Myocyte (in vitro differentiated cells): ENCODE measurements around the gene G6PC2. TPM values are rescaled to one million over a fixed set of nuclear protein-coding genes. Genes with fewer than 3 reads are reported as not detected.
"Not testable (repeated sequence)": the region's sequence is repeated elsewhere in the genome, so short reads cannot be mapped to it uniquely, and the experiment has no call there.

Experiments
- DNase-seq: peaks from one replicate; pipeline ENCODE4 v3.0.0-alpha.2; 2012; ENCODE audit warnings: low read depth
- polyA plus RNA-seq: library from polyadenylated mRNA; unstranded; fragments of >200 nt; gene quantifications from one replicate; pipeline ENCODE4 v1.2.1, GENCODE V29; 2012; ENCODE audit warnings: missing spikeins
- total RNA-seq: library from RNA; depleted of rRNA; stranded (reverse); fragments of >200 nt; gene quantifications from 2 replicates; pipeline ENCODE4 v1.2.3, GENCODE V29; 2014

Gene G6PC2
- total RNA-seq: not detected in 2 replicates
- polyA plus RNA-seq: not detected

DNA sequence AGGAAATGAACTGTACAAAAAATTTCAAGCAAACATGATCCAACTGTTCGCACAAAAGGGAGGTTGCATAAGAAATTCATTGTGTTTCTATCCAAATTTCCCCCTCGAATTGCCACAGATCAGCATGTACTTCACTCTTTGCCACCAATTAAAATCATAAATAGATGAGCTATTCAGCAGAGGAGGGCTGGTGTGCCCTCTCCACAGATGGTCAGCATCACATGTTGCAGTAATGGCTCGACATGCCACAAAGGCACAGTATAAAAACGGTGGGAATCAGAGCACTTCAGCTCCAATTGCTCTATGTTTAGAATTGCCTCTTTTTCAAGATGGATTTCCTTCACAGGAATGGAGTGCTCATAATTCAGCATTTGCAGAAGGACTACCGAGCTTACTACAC lies at the start of gene G6PC2:
TSS of gene G6PC2 (plus strand) at position 289 of the 400 bp plus-strand sequence. CDS start at position 330, 41 bp downstream.
- no peak for DNase-seq

GRCh38 chr2:168851674-168852320 lies 49.3 kb upstream of the G6PC2 start:
- DNase-seq: peak; percentile 76

- no peak for DNase-seq
Observed at GRCh38 chr2:168852481-168852880, 48.6 kb upstream of the G6PC2 start.

GRCh38 chr2:168853471-168853870 lies 47.6 kb upstream of the G6PC2 start:
- DNase-seq: peak; percentile 40

- no peak for DNase-seq
Observed at GRCh38 chr2:168854651-168855050, 46.4 kb upstream of the G6PC2 start.

GRCh38 chr2:168855601-168856000 lies 45.5 kb upstream of the G6PC2 start:
- no peak for DNase-seq

GRCh38 chr2:168858146-168858545 lies 42.9 kb upstream of the G6PC2 start:
- DNase-seq: no peak

DNA sequence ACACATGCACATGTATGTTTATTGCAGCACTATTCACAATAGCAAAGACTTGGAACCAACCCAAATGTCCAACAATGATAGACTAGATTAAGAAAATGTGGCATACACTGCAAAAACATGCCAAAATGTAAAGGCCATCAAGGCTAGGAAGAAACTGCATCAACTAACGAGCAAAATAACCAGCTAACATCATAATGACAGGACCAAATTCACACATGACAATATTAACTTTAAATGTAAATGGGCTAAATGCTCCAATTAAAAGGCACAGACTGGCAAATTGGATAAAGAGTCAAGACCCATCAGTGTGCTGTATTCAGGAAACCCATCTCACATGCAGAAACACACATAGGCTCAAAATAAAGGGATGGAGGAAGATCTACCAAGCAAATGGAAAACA lies 33.9 kb upstream of the G6PC2 start:
- DNase-seq: not testable (repeated sequence)

DNA sequence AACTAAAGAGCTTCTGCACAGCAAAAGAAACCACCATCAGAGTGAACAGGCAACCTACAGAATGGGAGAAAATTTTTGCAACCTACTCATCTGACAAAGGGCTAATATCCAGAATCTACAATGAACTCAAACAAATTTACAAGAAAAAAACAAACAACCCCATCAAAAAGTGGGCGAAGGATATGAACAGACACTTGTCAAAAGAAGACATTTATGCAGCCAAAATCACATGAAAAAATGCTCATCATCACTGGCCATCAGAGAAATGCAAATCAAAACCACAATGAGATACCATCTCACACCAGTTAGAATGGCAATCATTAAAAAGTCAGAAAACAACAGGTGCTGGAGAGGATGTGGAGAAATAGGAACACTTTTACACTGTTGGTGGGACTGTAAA lies 30.7 kb upstream of the G6PC2 start:
- DNase-seq: not testable (repeated sequence)

- not testable (repeated sequence) for DNase-seq
Observed at GRCh38 chr2:168870824-168871223, 30.3 kb upstream of the G6PC2 start.

- no peak for DNase-seq
Observed at GRCh38 chr2:168874368-168875054, 26.6 kb upstream of the G6PC2 start.

DNA sequence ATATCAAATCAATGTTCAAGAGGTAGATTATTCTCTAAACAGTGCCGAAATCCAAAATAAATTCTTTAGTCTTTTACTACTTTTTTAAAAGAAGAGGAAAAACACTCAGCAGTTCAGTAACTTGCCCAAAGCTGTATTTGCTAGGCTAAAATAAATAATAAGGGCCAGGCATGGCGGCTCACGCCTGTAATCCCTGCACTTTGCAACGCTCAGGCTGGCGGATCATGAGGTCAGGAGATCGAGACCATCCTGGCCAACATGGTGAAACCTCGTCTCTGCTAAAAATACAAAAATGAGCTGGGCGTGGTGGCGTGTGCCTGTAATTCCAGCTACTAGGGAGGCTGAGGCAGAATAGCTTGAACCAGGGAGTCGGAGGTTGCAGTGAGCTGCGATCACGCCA lies 18.9 kb upstream of the G6PC2 start:
- not testable (repeated sequence) for DNase-seq

DNA sequence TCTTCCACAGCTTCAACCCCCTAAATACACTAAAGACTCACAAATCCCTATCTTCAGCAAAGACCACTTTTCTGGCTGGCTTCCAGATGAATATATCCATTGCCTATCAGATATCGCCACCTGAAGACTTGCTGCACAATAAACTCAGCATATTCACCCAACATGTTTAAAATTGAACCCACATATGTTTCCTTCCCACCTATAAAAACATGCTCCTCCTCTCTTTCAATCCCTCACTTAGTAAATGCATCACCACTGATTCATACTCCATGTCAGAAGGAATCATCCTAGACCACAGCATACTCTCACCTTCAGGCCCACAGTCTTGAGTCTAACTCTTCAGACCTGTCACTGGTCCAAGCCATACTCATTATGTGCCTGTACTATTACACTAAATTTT lies 16.1 kb upstream of the G6PC2 start:
- DNase-seq: no peak

GRCh38 chr2:168889635-168890005 lies 11.5 kb upstream of the G6PC2 start:
- DNase-seq: no peak

GRCh38 chr2:168890006-168890782 lies 10.9 kb upstream of the G6PC2 start, which contains the start of gene SPC25:
SPC25 (minus strand) TSS chr2:168890430; CDS start chr2:168889519, 911 bp downstream.
- peak; percentile 95 for DNase-seq

DNA sequence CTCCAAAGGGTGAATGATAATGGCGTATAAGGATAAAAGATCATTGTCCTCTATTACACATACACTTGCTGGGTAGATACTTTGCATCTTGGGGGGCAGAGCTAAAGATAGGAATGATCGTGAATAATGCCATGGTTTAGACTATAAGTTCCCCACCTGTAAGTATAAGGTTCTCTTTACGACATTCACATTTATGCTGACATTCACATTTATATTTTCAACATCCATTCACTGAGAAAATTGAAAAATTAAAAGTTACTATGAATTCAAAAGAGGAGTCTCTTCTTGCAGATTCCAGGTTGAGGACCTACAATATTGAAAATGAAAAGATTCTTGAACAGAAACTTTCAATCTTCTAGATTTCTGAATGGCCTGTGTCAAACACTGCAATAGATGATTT lies 8.8 kb upstream of the G6PC2 start:
- DNase-seq: no peak

- DNase-seq: no peak
Observed at GRCh38 chr2:168894101-168894500, 7.0 kb upstream of the G6PC2 start.

DNA sequence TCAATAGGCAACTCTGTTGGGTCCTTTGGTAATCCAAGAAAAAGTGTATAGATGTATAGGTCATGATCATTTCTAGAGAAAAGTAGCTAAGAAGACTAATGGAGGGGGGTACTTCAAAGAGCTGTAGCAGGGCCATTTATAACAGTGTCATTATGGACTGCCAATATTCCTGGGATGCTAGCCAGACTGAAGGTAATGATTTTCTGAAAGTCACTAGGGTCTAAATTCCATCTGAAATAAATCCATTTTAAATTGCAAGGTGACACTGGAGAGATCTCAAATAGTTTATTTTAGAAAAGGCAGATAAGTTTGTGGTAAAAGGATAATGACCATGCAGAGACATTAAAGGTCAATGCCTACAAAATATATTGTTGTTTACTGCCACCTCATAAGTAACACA lies 6.4 kb upstream of the G6PC2 start:
- no peak for DNase-seq

GRCh38 chr2:168895771-168896170 lies 5.3 kb upstream of the G6PC2 start:
- DNase-seq: no peak

GRCh38 chr2:168896783-168897182 lies 4.3 kb upstream of the G6PC2 start:
- no peak for DNase-seq

GRCh38 chr2:168897449-168897848 lies 3.6 kb upstream of the G6PC2 start:
- no peak for DNase-seq

DNA sequence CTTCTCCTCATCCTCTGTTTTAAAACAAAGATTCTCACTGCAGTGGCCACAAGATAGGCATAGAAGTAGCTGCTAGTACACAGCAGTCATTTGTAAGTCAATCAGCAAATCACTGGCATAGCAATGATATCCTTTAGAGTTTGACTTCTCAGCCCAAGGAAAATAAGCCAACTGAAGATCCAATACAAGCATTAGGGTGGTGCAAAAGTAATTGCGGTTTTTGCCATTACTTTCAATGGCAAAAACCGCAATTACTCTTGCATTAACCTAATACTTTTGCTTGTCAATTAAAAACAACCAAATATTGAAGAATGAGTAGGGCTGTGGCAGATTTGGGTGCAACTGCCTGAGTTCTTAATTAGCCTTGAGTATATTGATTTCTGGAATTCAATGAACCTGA lies 2.8 kb downstream of the G6PC2 start:
- DNase-seq: no peak
